Keratinocyte (primary cell): ENCODE results near the gene CHGA.

Experiments used
- CTCF ChIP-seq, 3 experiments: IDR thresholded peaks in 1 of 3; conservative IDR thresholded peaks in 1 of 3; optimal IDR thresholded peaks in 1 of 3; 2 replicates in 2 of 3; 3 replicates in 1 of 3; pipeline versions ENCODE3 to v1.5.1; 2011; ENCODE audit warnings: low read length in 3 of 3, mild to moderate bottlenecking in 3 of 3, moderate library complexity in 2 of 3, control low read depth in 1 of 3, inconsistent platforms in 1 of 3; ENCODE audit not compliant: insufficient read depth in 2 of 3; ENCODE audit errors: extremely low read depth in 1 of 3
- EZH2 ChIP-seq: IDR thresholded peaks from one replicate; pipeline ENCODE4 v1.6.1; 2012; ENCODE audit warnings: inconsistent platforms, mild to moderate bottlenecking, low read length, moderate library complexity

DNA sequence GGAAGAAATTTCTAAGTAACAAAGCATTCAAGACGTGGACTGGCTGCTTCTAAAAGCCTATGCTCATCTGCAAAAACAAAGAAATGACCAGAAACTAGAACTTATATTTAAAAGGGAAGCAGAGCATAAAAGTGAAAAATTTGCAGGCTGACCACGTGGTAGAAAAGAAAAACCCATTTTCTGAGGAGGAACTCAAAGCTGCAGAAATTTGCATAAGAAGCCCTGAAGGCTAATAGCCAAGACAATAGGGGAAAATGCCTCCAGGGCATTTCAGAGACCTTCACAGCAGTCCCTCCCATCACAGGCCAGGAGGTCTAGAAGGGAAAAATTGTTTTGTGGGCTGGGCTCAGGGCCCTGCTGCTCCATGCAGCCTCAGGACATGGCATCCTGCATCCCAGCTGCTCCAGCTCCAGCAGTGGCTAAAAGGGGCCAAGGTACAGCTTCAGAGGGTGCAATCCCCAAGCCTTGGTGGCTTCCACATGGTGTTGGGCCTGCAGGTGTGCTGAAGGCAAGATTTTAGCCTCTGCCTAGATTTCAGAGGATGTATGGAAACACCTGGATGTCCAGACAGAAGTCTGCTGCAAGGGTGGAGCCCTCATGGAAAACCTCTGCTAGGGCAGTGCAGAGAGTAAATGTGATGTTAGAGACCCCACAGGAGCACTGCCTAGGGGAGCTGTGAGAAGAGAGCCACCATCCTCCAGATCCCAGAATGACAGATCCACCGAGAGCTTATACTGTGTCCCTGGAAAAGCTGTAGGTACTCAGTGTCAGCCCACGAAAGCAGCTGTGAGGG, 55.5 kb downstream of the CHGA start:
- TF ChIP-seq CTCF (optimal IDR thresholded peaks at IDR 0.05 in 1 of 3, IDR thresholded peaks at IDR 0.05 in 1 of 3, conservative IDR thresholded peaks at IDR 0.05 in 1 of 3; ENCODE audit: extremely low read depth in 1 of 3, insufficient read depth in 2 of 3, low read length in 3 of 3) (no peak), EZH2 (no peak)
